IPS-15b (cell line): ENCODE data around the gene TCF7L1.

Experiments
- H3K27me3 ChIP-seq: one replicate; pipeline ENCODE4 v1.6.1; 2013; ENCODE audit warnings: low read length; ENCODE audit not compliant: control insufficient read depth, insufficient read depth
- H3K36me3 ChIP-seq: one replicate; pipeline ENCODE4 v1.6.1; 2013; ENCODE audit warnings: low read length; ENCODE audit not compliant: control insufficient read depth, insufficient read depth
- H3K4me1 ChIP-seq: one replicate; pipeline ENCODE4 v1.6.1; 2013; ENCODE audit warnings: mild to moderate bottlenecking, low read length; ENCODE audit not compliant: control insufficient read depth, insufficient read depth
- H3K4me3 ChIP-seq: one replicate; pipeline ENCODE4 v1.5.1; 2013; ENCODE audit warnings: low read depth, low read length
- H3K9ac ChIP-seq: one replicate; pipeline ENCODE4 v1.6.1; 2013; ENCODE audit warnings: low read depth, mild to moderate bottlenecking, low read length
- H3K9me3 ChIP-seq: one replicate; pipeline ENCODE4 v1.6.1; 2013; ENCODE audit warnings: mild to moderate bottlenecking, low read length; ENCODE audit not compliant: control insufficient read depth, insufficient read depth

TCF7L1 gene, protein sequence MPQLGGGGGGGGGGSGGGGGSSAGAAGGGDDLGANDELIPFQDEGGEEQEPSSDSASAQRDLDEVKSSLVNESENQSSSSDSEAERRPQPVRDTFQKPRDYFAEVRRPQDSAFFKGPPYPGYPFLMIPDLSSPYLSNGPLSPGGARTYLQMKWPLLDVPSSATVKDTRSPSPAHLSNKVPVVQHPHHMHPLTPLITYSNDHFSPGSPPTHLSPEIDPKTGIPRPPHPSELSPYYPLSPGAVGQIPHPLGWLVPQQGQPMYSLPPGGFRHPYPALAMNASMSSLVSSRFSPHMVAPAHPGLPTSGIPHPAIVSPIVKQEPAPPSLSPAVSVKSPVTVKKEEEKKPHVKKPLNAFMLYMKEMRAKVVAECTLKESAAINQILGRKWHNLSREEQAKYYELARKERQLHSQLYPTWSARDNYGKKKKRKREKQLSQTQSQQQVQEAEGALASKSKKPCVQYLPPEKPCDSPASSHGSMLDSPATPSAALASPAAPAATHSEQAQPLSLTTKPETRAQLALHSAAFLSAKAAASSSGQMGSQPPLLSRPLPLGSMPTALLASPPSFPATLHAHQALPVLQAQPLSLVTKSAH

DNA sequence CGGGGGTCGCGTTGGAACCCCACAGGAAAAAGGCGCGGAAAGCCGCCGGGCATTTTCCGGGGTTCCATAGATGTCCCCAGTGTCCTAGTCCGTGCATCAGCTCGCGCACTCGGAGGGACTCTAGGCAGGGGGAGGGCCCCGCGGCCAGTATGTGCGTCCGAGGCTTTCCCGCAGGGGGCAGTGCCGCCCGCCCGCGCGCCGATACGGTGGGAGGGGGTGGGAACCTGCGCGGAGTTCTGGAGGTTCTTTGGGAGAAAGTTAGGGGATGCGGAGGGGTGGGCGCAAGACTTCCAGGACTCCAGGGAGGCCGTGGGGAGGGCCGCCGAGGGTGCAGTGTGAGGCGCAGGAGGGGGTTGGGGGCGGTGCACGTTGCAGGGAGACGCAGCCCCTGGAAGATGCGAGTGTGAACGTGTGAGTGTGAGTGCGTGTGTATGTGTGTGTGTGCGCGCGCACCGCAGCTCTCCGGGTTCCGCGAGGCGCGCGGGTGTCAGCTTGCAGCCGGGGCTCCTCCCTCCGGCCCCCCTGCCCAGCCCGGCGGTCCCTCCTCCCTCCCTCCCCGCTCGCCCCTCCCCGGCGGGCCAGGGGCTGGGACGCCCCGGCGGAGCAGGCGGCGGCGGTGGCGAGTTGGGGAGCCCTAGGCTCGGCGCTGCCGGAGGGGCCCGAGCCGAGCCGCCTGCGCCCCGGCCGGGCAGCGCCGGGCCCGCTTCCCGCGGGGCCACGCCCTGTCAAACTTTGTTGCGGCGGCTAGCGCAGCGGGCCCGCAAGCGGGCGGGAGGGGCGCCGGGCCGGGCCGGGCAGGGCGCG is at the start of gene TCF7L1:
Gene TCF7L1 (plus strand): TSS at position 559 of the 804 bp plus-strand sequence. CDS start 293 bp downstream, outside the sequence.
- H3K9ac ChIP-seq: peak within 1 kb of the TSS; percentile 92

DNA sequence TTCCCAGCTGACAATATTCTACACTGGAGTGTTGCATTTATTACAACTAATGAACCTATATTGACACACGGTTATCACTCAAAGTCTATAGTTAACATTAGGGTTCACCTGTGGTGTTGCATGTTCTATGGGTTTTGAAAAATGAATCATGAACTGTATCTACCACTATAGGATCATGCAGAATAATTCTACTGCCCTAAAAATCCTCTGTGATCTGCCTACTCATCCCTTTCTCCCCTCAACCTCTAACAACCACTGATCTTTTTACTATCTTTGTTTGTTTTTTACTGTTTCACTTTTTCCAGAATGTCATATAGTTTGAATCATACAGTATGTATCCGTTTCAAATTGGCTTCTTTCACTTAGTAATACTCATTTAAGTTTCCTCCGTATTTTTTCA is 47.6 kb upstream of the TCF7L1 start:
- Histone ChIP-seq H3K4me3 (no peak overlapping the region), H3K27me3 (no peaks in the 10 kb centered on the region), H3K36me3 (no peaks in the 10 kb centered on the region), H3K4me1 (peaks cover 14% of the 10 kb centered on the region), H3K9me3 (peaks cover 6% of the 10 kb centered on the region), H3K9ac (no peak overlapping the region)

More for the DNA sequence above, at the start of gene TCF7L1:
- Histone ChIP-seq H3K4me1 (peaks cover 14% of the 10 kb centered on the region), H3K4me3 (peak within 1 kb of the TSS; percentile 87), H3K9me3 (no peaks in the 10 kb centered on the region), H3K36me3 (no peaks in the 10 kb centered on the region), H3K27me3 (no peaks in the 10 kb centered on the region)

DNA sequence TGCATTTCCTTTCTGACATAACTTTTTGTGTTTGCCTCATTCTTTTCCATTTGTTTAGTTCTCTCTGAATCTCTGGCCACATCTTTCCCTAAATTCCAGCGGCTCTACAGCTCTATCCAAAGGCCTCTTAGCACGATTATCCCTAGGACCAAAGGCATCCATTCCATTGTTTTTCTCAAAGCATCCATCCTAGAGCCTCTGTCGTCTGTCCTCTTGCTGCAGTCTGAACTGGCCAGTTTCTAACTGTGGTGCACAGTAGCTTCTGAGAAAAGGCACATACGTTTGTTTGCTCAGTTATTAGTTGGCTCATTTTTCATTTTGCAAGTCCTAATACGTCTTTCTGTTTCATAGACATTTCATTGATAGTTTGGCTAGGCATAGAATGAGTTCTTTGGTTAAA is 45.7 kb upstream of the TCF7L1 start:
- Histone ChIP-seq H3K4me1 (peaks cover 14% of the 10 kb centered on the region), H3K36me3 (no peaks in the 10 kb centered on the region), H3K9me3 (no peaks in the 10 kb centered on the region), H3K9ac (no peak overlapping the region), H3K27me3 (no peaks in the 10 kb centered on the region), H3K4me3 (no peak overlapping the region)

GRCh38 chr2:85088921-85089320 is 44.3 kb upstream of the TCF7L1 start:
- no peak overlapping the region for H3K4me3 ChIP-seq
- H3K9me3 ChIP-seq: no peaks in the 10 kb centered on the region
- H3K9ac ChIP-seq: no peak overlapping the region
- H3K4me1 ChIP-seq: peaks cover 14% of the 10 kb centered on the region
- H3K36me3 ChIP-seq: no peaks in the 10 kb centered on the region
- H3K27me3 ChIP-seq: no peaks in the 10 kb centered on the region

GRCh38 chr2:85089585-85089984 is 43.6 kb upstream of the TCF7L1 start:
- H3K4me1 ChIP-seq: peaks cover 14% of the 10 kb centered on the region
- H3K9ac ChIP-seq: no peak overlapping the region
- H3K4me3 ChIP-seq: no peak overlapping the region
- no peaks in the 10 kb centered on the region for H3K9me3 ChIP-seq
- H3K36me3 ChIP-seq: no peaks in the 10 kb centered on the region
- no peaks in the 10 kb centered on the region for H3K27me3 ChIP-seq

GRCh38 chr2:85091838-85092237 is 41.4 kb upstream of the TCF7L1 start:
- Histone ChIP-seq H3K27me3 (no peaks in the 10 kb centered on the region), H3K4me3 (no peak overlapping the region), H3K9me3 (no peaks in the 10 kb centered on the region), H3K36me3 (no peaks in the 10 kb centered on the region), H3K9ac (no peak overlapping the region), H3K4me1 (peaks cover 14% of the 10 kb centered on the region)

GRCh38 chr2:85095094-85095493 is 38.1 kb upstream of the TCF7L1 start:
- no peak overlapping the region for H3K4me3 ChIP-seq
- H3K27me3 ChIP-seq: no peaks in the 10 kb centered on the region
- H3K9ac ChIP-seq: no peak overlapping the region
- H3K4me1 ChIP-seq: peaks cover 3% of the 10 kb centered on the region
- H3K36me3 ChIP-seq: no peaks in the 10 kb centered on the region
- H3K9me3 ChIP-seq: no peaks in the 10 kb centered on the region

DNA sequence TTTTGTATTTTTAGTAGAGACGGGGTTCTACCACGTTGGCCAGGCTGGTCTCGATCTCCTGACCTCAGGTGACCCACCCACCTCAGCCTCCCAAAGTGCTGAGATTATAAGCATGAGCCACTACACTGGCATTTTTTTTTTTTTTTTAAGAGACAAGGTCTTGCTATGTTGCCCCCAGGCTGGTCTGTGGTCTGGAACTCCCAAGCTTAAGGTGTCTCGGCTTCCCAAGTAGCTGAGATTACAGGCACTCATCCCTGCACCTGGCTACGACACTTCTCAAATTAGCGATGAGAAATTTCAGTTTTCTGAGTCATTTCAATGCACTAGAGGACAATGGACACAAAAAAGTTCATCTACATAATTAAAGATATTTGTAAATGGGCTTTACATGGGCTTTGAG is 36.6 kb upstream of the TCF7L1 start:
- H3K4me1 ChIP-seq: no peaks in the 10 kb centered on the region
- H3K27me3 ChIP-seq: no peaks in the 10 kb centered on the region
- no peaks in the 10 kb centered on the region for H3K9me3 ChIP-seq
- no peaks in the 10 kb centered on the region for H3K36me3 ChIP-seq
- H3K9ac ChIP-seq: no peak overlapping the region
- H3K4me3 ChIP-seq: no peak overlapping the region

- no peaks in the 10 kb centered on the region for H3K36me3 ChIP-seq
- no peaks in the 10 kb centered on the region for H3K9me3 ChIP-seq
- H3K27me3 ChIP-seq: no peaks in the 10 kb centered on the region
- H3K4me3 ChIP-seq: no peak overlapping the region
- no peaks in the 10 kb centered on the region for H3K4me1 ChIP-seq
- H3K9ac ChIP-seq: no peak overlapping the region
These were observed 29.0 kb upstream of the TCF7L1 start for GRCh38 chr2:85104228-85104627.

- H3K4me3 ChIP-seq: no peak overlapping the region
- no peaks in the 10 kb centered on the region for H3K4me1 ChIP-seq
- no peaks in the 10 kb centered on the region for H3K9me3 ChIP-seq
- H3K9ac ChIP-seq: no peak overlapping the region
- H3K36me3 ChIP-seq: no peaks in the 10 kb centered on the region
- H3K27me3 ChIP-seq: peaks cover 2% of the 10 kb centered on the region
These were observed 26.6 kb upstream of the TCF7L1 start for GRCh38 chr2:85106489-85107180.

DNA sequence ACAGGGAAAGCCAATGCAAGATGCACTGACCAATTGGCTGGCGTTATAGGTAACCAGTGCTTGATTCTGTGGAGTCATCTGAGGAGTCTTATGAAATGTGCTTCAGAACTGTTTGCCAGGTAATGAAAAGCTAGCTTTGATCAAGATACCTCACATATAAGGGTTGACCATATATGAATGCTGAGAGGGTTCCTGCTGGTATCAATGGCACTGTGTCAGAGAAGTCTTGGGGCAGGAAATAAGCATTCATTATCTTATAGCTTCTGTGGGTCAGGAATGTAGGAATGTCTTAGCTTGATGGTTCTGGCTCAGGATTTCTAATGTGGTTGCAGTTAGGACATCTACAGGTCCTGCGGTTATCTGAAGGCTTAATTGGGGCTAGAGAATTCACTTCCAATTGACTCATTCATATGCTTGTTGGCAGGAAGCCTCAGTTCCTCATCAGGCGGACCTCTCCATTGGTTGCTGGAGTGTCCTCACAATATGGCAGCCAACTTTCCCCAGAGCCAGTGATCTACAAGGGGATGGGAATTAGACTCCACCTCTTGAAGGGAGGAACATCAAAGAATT is 22.1 kb upstream of the TCF7L1 start:
- H3K4me3 ChIP-seq: no peak overlapping the region
- H3K4me1 ChIP-seq: no peaks in the 10 kb centered on the region
- H3K36me3 ChIP-seq: no peaks in the 10 kb centered on the region
- H3K9ac ChIP-seq: no peak overlapping the region
- H3K27me3 ChIP-seq: peaks cover 32% of the 10 kb centered on the region
- no peaks in the 10 kb centered on the region for H3K9me3 ChIP-seq
